Measurements from ENCODE around the gene RGPD4.

- TF ChIP-seq FOXM1 (IDR thresholded peaks at IDR 0.05; ENCODE audit: borderline replicate concordance) = no peak
- no peak for TF ChIP-seq FOXA1 (IDR thresholded peaks at IDR 0.05)
- TF ChIP-seq FOXK2 (IDR thresholded peaks at IDR 0.05) = no peak
Measured at GRCh38 chr2:107812006-107812405, 14.7 kb upstream of the RGPD4 start.

Measured in HEK293T (cell line).